H7 (cell line): ENCODE results near the gene SLC6A18. TPM values are rescaled to one million over a fixed set of nuclear protein-coding genes. Genes with fewer than 3 reads are reported as not detected.
A peak's percentile ranks its signal among the peaks of the same experiment; 100 is the strongest.

Source experiments
- DNase-seq: peaks from one replicate; pipeline ENCODE4 v3.0.0; 2012
- H3K27me3 ChIP-seq: 2 replicates; pipeline ENCODE4 v1.6.0; 2011; ENCODE audit warnings: mild to moderate bottlenecking, low read length; ENCODE audit not compliant: control insufficient read depth, insufficient read depth
- H3K36me3 ChIP-seq: replicated peaks from 2 replicates; pipeline ENCODE4 v1.5.1; 2011; ENCODE audit warnings: low read length; ENCODE audit not compliant: control insufficient read depth, insufficient read depth
- H3K4me3 ChIP-seq: 2 replicates; pipeline ENCODE4 v1.5.1; 2011; ENCODE audit warnings: low read depth, mild to moderate bottlenecking, control low read depth, low read length, moderate library complexity; ENCODE audit not compliant: insufficient read depth
- total RNA-seq: library from RNA; depleted of rRNA; stranded (reverse); fragments of >200 nt; shearing (Covaris generic); gene quantifications from 2 replicates; pipeline ENCODE4 v1.2.3, GENCODE V29; 2014

The SLC6A18 gene
- total RNA-seq, 1 experiment from 2014 or later: not detected

GRCh38 chr5:1214163-1214935 is 10.8 kb upstream of the SLC6A18 start:
- peak; percentile 75 for DNase-seq
- H3K27me3 ChIP-seq: no peaks in the 10 kb centered on the region
- no peak overlapping the region for H3K4me3 ChIP-seq
- no peaks in the 10 kb centered on the region for H3K36me3 ChIP-seq

- DNase-seq: no peak
- Histone ChIP-seq H3K4me3 (no peak overlapping the region), H3K36me3 (no peaks in the 10 kb centered on the region), H3K27me3 (no peaks in the 10 kb centered on the region)
Observed at GRCh38 chr5:1214936-1215220, 10.3 kb upstream of the SLC6A18 start.

GRCh38 chr5:1215320-1216096 is 9.7 kb upstream of the SLC6A18 start:
- no peaks in the 10 kb centered on the region for H3K27me3 ChIP-seq
- H3K36me3 ChIP-seq: no peaks in the 10 kb centered on the region
- DNase-seq: no peak
- H3K4me3 ChIP-seq: no peak overlapping the region

- H3K36me3 ChIP-seq: no peaks in the 10 kb centered on the region
- no peaks in the 10 kb centered on the region for H3K27me3 ChIP-seq
- no peak for DNase-seq
- no peak overlapping the region for H3K4me3 ChIP-seq
Observed at GRCh38 chr5:1216211-1216917, 8.8 kb upstream of the SLC6A18 start.

GRCh38 chr5:1216918-1217295 is 8.3 kb upstream of the SLC6A18 start:
- no peak for DNase-seq
- Histone ChIP-seq H3K4me3 (no peak overlapping the region), H3K36me3 (no peaks in the 10 kb centered on the region), H3K27me3 (no peaks in the 10 kb centered on the region)

- DNase-seq: peak; percentile 90
- H3K36me3 ChIP-seq: no peaks in the 10 kb centered on the region
- H3K27me3 ChIP-seq: no peaks in the 10 kb centered on the region
- no peak overlapping the region for H3K4me3 ChIP-seq
Observed at GRCh38 chr5:1217596-1218206, 7.5 kb upstream of the SLC6A18 start.

GRCh38 chr5:1218351-1219080 is 6.7 kb upstream of the SLC6A18 start:
- H3K36me3 ChIP-seq: no peaks in the 10 kb centered on the region
- no peak for DNase-seq
- no peaks in the 10 kb centered on the region for H3K27me3 ChIP-seq
- no peak overlapping the region for H3K4me3 ChIP-seq

GRCh38 chr5:1219098-1219767 is 5.9 kb upstream of the SLC6A18 start:
- H3K4me3 ChIP-seq: no peak overlapping the region
- no peaks in the 10 kb centered on the region for H3K27me3 ChIP-seq
- DNase-seq: no peak
- no peaks in the 10 kb centered on the region for H3K36me3 ChIP-seq

GRCh38 chr5:1219768-1220100 is 5.4 kb upstream of the SLC6A18 start:
- Histone ChIP-seq H3K27me3 (no peaks in the 10 kb centered on the region), H3K4me3 (no peak overlapping the region), H3K36me3 (no peaks in the 10 kb centered on the region)
- no peak for DNase-seq

- no peaks in the 10 kb centered on the region for H3K27me3 ChIP-seq
Observed at GRCh38 chr5:1220351-1220750, 4.8 kb upstream of the SLC6A18 start.

GRCh38 chr5:1220831-1221230 is 4.3 kb upstream of the SLC6A18 start:
- H3K27me3 ChIP-seq: no peaks in the 10 kb centered on the region
- no peaks in the 10 kb centered on the region for H3K36me3 ChIP-seq
- no peak for DNase-seq
- H3K4me3 ChIP-seq: no peak overlapping the region

More at GRCh38 chr5:1220351-1220750, 4.8 kb upstream of the SLC6A18 start:
- Histone ChIP-seq H3K36me3 (no peaks in the 10 kb centered on the region), H3K4me3 (no peak overlapping the region)
- no peak for DNase-seq

- H3K27me3 ChIP-seq: no peaks in the 10 kb centered on the region
- H3K4me3 ChIP-seq: no peak overlapping the region
- DNase-seq: no peak
- no peaks in the 10 kb centered on the region for H3K36me3 ChIP-seq
Observed at GRCh38 chr5:1221721-1222120, 3.5 kb upstream of the SLC6A18 start.

GRCh38 chr5:1222147-1222546 is 3.0 kb upstream of the SLC6A18 start:
- DNase-seq: no peak
- Histone ChIP-seq H3K4me3 (no peak overlapping the region), H3K27me3 (no peaks in the 10 kb centered on the region), H3K36me3 (no peaks in the 10 kb centered on the region)
